Urothelium cell line (cell line): ENCODE data around the gene APOBEC3F.
"Not testable (repeated sequence)": the region's sequence is repeated elsewhere in the genome, so short reads cannot be mapped to it uniquely, and the experiment has no call there.

Experiments used
- DNase-seq: peaks from one replicate; pipeline ENCODE4 v3.0.0; 2011; ENCODE audit warnings: low spot score, mixed read lengths
- FAIRE-seq: peaks from 2 replicates; lab custom pipeline; 2011; peaks lifted over from hg19 to GRCh38; lab: Jason Lieb, UNC

Gene APOBEC3F

DNA sequence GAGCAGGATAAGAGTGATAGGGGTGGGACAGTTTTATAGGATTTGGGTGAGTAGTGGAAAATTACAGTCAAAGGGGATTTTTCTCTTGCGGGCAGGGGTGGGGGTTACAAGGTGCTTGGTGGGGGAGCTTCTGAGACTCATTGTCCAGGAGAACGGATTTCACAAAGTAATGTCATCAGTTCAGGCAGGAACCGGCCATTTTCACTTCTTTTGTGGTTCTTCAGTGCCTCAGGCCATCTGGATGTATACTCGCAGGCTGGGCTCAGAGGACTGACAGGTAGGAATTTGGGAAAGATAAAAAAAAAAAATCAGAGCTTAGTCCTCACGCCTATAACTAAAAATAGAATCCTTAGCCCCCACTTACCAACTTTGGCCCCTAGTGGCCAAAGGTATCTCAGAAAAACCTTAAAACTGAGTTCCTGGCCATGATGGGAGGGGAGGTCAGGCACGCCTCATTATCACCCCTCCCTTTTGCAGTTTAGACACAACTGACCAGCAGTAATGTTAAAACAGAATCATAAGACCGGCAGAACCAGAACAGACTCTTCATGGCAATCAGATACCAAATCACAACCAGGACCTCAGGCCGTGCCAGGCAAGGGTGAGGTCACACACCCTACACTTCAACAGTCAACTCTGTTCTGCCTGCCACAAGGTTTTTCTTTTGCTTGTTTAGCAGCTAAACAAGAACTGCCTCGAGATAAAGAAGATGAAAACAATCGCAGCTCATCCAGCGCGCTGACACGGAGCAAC lies 27.5 kb downstream of the APOBEC3F start:
- FAIRE-seq (no peak), DNase-seq (no peak)

DNA sequence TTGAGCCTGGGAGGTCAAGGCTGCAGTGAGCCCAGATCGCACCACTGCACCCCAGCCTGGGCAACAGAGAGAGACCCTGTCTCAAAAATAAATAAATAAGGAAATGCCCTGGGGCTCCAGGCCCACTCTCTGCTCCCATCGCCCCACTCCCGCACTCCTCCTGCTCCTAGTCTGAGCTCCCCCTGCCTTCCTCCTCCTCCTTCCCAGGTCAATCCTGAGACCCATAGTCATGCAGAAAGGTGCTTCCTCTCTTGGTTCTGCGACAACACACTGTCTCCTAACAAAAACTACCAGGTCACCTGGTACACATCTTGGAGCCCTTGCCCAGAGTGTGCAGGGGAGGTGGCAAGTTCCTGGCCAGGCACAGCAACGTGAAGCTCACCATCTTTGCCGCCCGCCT lies 29.5 kb downstream of the APOBEC3F start:
- no peak for DNase-seq
- FAIRE-seq, result no peak

DNA sequence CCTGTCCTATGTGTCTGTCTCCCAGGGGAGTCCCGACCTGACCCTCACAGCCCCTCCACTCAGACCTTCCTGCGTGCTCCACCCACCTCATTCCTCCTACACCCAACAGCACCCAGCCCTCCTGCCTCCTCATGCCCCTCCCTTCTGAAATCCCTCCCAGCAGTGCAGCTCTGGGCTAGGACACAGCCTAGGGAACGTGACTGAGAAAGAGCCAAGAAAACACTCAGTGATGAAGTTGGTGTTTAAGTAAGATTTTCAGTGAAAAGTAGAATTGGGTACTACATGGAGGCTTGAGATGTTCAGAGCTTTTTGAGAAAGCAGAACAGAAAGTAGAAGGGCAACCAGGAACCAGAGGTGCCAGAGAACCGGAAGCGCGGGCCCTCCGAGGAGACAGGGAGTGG lies 31.9 kb downstream of the APOBEC3F start:
- FAIRE-seq, DNase-seq: not testable (repeated sequence)

DNA sequence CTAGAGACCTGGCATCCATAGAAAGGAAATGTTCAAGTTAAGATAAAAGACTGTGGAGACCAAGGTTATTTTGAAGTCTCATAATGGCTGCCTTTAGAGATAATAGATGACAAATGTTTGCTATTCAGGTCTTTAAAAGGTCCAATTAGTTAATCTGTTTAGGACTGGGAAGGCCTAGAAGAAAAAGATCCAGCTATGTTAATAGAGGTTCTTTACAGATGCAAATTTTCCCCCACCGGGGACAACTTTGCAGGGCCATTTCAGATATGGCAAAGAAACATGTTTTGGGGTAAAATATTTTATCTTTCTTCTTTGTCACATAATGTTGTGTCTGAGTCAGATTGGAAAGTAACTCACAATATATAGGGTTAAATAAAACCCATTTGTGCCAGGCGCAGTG lies 33.3 kb downstream of the APOBEC3F start:
- no peak for DNase-seq
- no peak for FAIRE-seq

DNA sequence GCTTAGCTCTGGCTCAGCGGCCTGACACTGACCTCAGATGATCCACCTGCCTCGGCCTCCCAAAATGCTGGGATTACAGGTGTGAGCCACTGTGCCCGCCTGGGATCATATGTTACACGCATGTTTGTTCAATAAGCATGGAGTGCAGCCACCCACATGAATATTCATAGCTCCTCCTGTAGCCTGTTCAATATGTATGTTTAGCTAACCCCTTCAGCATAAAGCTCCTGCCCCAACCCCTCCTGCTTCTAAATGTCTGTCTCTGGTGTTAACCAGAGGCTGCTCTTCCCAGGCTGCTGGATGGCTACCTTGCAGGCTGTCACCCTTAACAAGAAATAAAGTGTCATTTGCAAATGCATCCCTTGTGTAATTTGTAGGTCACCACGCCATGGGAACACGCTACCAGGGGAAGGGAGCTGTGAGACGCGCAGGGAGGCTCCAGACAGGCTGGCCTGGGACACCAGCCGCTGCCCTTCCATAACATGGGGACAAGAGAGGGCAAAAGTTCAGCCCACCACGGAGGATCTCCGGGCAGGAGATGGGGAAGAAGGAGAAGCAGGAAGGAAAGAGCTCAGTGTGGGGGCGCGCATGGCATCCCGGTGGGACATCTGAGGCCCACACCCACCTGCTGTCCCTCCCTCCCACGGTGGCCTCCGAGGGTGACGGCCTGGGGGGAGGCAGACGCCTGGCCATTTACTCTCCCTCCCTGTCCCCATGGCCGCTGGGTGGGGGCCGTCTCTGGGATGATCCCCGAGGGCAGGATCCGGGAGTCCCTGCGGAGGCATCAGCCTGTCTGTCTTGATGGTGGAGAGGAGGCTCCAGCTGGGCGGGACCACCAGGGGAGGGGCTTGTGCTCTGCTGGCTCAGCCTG lies 35.7 kb downstream of the APOBEC3F start:
- FAIRE-seq, result peak; percentile 13
- not testable (repeated sequence) for DNase-seq

DNA sequence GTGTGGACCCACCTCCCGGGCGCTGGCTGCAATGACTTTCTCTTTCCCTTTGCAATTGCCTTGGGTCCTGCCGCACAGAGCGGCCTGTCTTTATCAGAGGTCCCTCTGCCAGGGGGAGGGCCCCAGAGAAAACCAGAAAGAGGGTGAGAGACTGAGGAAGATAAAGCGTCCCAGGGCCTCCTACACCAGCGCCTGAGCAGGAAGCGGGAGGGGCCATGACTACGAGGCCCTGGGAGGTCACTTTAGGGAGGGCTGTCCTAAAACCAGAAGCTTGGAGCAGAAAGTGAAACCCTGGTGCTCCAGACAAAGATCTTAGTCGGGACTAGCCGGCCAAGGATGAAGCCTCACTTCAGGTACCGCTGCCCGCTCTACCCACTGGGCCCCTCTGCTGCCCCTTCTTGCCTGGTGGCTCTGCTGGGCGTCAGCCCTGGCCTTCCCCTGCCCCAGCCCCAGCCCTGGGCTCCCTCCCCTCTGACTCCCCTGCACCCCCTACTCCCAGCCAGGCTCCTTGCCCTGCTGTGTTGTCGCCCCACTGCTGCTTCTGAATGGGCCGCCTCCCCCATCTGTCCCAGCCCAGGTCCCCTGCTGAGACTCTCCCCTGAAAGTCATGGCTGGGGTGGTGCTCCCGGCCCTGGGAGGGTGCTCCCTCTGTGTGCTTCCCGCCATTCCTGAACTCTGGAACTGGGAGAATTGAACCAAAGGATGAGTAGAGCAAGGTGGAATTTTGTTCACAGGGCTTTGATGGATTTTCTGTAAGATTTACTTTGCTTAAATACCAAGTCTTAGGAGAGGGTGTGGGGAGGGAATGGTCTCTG lies 36.6 kb downstream of the APOBEC3F start, which contains the start of gene APOBEC3G:
Gene APOBEC3G (plus strand): TSS at position 250 of the 815 bp plus-strand sequence. CDS start 87 bp downstream, at position 337.
- FAIRE-seq, result not testable (repeated sequence)

DNA sequence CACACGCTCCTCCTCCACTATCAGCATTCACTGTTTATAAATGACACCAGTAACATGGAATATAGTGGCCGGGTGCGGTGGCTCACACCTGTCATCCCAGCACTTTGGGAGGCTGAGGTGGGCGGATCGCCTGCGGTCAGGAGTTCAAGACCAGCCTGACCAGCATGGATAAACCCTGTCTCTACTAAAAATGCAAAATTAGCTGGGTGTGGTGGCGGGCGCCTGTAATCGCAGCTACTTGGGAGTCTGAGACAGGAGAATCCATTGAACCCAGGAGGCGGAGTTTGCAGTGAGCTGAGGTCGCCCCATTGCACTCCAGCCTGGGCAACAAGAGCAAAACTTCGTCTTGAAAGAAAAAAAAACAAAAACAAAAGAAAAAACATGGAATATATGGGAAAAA lies 37.2 kb downstream of the APOBEC3F start:
- not testable (repeated sequence) for DNase-seq, FAIRE-seq

More for the DNA sequence above, 36.6 kb downstream of the APOBEC3F start, which contains the start of gene APOBEC3G:
- not testable (repeated sequence) for DNase-seq

DNA sequence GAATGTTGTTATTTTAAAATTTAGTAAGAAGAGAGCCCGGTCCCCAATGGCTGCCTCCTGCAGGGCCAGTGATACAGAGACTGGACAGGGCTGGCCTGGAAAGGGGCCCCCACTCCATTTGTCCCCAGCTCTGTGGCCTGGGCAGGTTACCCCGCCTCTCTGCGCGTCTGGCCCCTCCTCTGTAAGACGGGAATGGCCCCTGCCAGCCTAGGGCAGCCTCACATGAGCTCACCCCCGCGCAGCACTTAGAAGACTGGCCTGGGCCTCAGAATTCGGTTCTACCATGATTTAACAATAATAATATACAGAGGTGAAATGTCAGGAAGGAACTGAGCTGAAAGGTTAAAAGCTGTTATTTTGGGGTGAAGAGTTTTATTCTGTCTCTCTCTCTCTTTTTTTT lies 37.7 kb downstream of the APOBEC3F start:
- no peak for DNase-seq
- no peak for FAIRE-seq

DNA sequence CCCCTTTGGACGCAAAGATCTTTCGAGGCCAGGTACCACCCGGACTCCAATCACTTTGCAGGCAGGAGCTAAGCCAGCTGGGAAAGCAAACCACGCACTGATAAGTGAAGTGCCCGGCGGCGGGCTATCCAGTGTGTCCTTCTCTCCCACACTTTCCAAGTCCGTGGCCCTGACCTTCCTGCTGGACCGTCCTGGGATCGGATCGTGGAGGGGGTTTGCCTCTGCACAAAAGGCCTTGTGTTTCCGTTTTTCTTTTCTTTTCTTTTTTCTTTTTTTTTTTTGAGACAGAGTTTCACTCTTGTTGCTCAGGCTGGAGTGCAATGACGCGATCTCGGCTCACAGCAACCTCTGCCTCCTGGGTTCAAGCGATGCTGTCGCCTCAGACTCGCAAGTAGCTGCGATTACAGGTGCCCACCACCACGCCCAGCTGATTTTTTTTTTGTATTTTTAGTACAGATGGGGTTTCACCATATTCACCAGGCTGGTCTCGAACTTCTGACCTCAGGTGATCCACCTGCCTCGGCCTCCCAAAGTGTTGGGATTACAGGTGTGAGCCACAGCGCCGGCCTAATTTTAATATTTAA lies 38.5 kb downstream of the APOBEC3F start:
- not testable (repeated sequence) for DNase-seq, FAIRE-seq

DNA sequence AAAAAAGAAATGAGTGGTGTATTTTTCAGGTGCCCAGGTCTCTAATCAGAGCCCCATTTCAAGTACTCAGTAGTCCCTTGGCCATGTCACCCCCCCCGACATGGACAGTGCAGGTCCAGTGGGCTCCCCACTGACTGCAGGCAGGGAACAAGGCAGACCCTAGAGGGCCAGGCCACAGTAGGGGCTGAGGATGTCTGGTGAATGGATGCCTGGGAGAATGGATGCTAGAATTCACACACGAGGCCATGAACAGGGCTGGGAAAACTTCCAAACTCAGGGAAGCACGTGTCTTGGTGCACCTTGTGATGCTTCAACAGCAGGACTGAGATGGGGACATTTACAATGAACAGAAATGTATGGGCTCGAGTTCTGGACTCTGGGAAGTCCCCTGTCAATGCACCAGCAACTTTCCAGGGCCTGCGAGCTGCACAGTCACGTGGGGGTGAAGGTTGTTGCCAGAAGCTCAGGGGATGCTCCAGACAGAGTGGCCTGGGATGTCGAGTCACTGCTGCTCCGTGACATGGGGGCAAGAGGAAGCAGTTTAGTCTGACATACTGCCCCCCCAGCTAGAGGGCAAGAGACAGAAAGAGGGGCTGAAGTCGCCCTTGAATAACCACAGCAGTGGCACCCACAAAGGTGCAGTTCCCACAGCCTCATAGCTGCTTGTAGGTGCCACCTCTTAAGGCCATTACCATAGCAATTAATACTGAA lies 39.5 kb downstream of the APOBEC3F start:
- FAIRE-seq, result no peak

DNA sequence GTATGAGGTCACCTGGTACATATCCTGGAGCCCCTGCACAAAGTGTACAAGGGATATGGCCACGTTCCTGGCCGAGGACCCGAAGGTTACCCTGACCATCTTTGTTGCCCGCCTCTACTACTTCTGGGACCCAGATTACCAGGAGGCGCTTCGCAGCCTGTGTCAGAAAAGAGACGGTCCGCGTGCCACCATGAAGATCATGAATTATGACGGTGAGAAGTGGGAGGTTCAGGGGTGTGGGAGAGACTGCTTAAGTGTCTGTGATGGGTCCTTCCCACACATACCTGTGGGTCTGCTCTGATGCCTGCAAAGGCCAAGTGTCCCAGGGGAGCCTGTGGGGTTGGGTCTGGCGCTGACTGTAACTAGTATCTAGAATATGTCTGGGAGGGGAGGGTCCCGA lies 40.4 kb downstream of the APOBEC3F start:
- no peak for FAIRE-seq
- DNase-seq, result no peak

More for the DNA sequence above, 39.5 kb downstream of the APOBEC3F start:
- no peak for DNase-seq

DNA sequence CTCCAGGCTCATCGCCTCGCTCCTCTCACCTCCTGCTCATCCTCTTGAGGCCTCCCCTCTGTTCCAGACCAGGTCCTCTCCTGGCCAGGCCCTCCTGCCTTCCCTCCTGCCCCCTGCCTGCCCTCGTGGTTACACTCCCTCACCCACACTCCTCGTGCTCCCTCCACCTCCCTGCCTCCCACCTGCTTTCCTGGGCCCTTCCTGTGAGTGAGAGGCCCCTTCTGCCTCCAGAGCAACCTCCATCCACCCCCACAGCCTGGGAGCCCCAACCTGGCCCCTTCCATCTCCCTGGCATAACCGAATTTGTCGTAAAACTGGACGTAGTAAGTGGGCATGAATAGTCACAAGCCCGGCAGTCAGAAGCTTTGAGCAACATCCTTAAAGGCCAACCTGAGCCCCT lies 40.9 kb downstream of the APOBEC3F start:
- FAIRE-seq, result no peak
- no peak for DNase-seq

DNA sequence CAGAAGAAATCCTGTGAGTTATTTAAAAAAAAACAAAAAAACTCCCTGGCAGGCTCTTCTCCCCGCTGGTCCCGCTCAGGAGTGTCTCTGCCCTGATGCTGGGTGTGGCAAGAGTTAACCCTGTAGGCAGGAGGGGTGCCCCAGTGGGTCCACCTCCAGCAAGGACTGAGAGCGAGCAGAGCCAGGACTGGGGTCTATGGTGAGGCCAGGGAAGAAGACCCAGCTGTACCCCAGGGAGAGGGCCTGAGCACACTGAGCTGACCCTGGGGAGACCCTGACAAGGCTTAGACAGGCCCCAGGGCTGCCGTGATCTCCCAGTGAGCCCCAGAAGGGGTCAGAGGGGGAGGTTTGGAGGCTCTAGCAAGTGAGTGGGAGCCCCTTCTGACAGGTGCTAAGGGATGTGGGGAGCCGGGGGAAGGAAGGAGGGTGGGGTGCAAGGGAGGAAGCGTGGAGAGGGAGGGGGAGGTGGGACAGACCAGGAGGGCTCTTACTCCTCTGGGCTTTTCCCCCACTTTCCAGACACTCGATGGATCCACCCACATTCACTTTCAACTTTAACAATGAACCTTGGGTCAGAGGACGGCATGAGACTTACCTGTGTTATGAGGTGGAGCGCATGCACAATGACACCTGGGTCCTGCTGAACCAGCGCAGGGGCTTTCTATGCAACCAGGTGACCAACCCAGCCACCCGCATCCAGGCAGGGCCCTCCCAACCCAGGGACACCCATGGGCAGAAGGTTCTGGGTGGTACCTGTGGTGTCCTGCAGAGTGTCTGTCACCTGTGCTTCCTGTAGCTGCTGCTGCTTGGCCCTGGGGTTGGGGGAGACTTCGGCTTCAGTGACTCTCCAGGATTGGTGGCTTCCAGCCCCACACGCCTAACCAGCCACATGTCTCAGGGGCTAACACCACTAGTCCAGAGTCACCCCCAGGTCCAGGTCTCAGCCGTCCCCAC lies 42.8 kb downstream of the APOBEC3F start:
- FAIRE-seq, result no peak
- DNase-seq, result no peak

DNA sequence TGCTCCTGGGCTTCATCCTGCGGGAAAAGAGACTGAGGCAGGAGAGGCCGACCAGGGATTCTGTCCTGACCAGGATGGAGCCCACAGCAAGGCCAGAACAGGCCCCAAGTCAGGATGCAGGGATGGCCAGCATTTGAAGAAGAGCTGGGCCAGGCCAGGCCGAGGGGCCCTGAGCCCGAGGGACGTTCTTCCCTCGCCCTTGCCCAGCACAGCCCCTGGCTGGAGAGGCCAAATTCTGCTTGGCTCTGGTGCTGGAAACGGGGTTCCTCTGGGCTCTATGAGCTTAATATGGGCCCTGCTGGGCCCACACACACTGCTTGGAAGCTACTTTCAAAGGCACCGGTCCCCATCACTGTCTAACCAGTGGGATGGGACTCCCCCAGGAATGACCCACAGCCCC lies 44.0 kb downstream of the APOBEC3F start:
- FAIRE-seq (no peak), DNase-seq (no peak)

DNA sequence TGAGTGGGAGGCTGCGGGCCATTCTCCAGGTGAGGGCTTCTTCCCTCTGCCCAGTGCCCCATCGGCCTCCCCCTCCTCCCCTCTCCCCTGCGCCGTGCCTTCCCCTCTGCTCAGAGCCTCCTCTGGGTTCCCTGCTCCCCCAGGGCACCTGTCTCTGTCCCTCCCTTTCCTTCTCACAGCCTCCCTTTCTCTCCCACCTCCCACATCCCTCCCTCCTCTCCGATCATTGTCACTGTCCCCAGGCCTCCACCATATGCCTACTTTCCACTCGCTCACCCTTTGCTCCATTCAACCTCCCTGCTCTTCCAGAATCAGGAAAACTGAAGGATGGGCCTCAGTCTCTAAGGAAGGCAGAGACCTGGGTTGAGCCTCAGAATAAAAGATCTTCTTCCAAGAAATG lies 46.4 kb downstream of the APOBEC3F start:
- DNase-seq (no peak), FAIRE-seq (no peak)

DNA sequence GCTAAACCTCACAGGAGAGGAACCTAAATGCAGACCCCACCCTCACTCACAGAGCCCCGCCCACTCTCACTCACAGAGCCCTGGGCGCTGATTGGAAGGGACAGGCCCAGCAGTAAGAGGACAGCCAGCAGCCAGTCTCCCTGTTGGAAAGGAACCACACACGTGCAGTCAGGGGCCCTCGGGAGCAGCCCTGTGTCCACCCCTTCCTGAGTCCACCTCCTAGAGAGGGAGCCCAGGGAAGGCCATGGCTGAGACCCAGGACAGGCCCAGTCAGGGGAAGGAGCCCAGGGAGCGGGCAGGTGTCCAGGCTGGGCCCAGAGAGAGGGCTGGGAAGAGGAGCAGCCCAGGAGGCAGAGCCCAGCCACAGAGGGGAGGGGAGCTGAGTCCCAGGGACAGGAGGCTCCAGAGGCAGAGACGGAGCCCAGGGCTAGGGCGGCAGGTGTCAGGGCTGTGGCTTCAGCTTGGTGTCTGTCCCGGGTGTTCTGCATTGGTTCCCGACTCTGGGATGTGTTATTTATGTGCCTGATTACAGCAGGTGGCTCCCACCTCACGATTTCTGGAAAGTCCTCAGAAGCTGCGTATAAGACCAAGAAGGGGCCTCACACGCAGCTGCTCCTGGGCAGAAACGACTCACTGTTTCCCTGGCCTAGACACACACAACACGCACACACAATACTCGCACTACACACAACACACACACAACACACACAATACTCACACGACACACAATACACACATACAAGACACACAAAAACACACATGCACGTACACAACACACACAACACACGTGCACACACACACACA lies 47.4 kb downstream of the APOBEC3F start:
- DNase-seq (no peak), FAIRE-seq (peak; percentile 92)

DNA sequence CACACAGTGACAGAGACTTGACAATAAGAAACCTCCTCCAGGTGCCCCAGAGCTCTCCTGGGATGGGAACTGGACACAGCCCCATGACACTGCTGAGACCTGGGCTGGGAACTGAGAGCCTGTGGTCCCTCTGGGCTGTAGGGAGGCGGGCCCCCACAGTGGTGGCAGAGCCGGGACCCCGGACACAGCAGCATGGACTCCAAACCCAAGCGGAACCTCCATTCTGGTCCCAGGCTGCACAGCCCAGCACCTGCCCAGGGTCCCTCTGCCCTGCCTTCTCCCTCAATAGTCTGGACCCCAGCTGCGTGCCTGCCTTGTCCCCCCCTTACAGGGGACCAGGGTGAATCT lies 48.0 kb downstream of the APOBEC3F start:
- FAIRE-seq, result no peak
- DNase-seq, result no peak

DNA sequence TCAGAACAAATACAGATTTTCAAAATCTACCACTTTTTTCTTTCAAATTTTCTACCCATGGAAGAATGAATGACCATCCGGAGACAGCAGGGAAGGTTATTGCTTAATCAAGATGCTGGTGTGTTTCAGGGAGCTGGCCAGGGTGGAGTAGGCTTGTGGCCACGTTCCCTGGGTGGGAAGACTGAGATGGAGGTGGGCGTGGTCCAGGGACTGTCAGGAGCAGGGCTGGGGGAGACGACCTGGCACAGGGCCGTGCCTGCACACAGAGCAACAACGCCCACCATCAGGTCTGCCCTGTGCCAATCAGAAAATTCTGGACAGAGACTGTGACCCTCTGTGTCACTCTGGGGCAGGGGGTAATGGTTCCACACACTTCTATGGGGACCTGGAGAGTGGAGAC lies 49.3 kb downstream of the APOBEC3F start:
- FAIRE-seq (peak; percentile 62), DNase-seq (no peak)
